Endothelial cell of umbilical vein (primary cell): ENCODE data around the gene LGMN. TPM values are rescaled to one million over a fixed set of nuclear protein-coding genes. Genes with fewer than 3 reads are reported as not detected.

ENCODE experiments used
- BruUV-seq: library from RNA; stranded (reverse); fragments of 400-500 nt; replicated peaks from 2 replicates; lab custom pipeline; 2021; lab: Mats Ljungman, UMichigan
- CTCF ChIA-PET: fragments of 300-600, 350-600 bp; sonication (Branson Sonifier 250); formaldehyde crosslinking; loops from one replicate; lab custom pipeline; 2021; ENCODE audit warnings: antibody characterized with exemption, inconsistent platforms; lab: Charles Lee
- POLR2A ChIA-PET: fragments of 300-600, 350-600 bp; sonication (Branson Sonifier 250); formaldehyde crosslinking; loops from one replicate; lab custom pipeline; 2021; ENCODE audit warnings: antibody characterized with exemption, inconsistent platforms; lab: Charles Lee
- DNase-seq: peaks from one replicate; pipeline ENCODE4 v3.0.0-alpha.2; 2011; ENCODE audit warnings: low read depth, low spot score
- FAIRE-seq: peaks from 2 replicates; lab custom pipeline; 2011; peaks lifted over from hg19 to GRCh38; lab: Jason Lieb, UNC
- H2AFZ ChIP-seq: 2 replicates; pipeline ENCODE4 v1.6.0; 2012; ENCODE audit warnings: low read depth, low read length, control low read depth, inconsistent platforms
- H3K27ac ChIP-seq: 2 replicates; pipeline ENCODE4 v1.5.1; 2011; ENCODE audit warnings: low read depth, mild to moderate bottlenecking, control low read depth, low read length, moderate library complexity; ENCODE audit not compliant: insufficient read depth
- H3K27me3 ChIP-seq, 2 experiments: 2 replicates each; pipeline versions ENCODE4 v1.6.0 to v1.6.1; 2011; ENCODE audit warnings: low read length in 2 of 2, mixed read lengths in 1 of 2; ENCODE audit not compliant: control insufficient read depth in 2 of 2, insufficient read depth in 2 of 2
- H3K36me3 ChIP-seq, 2 experiments: 2 replicates in 1 of 2; 3 replicates in 1 of 2; pipeline ENCODE4 v1.5.1; 2011; ENCODE audit warnings: low read length in 2 of 2, mild to moderate bottlenecking in 1 of 2, moderate library complexity in 1 of 2; ENCODE audit not compliant: control insufficient read depth in 2 of 2, insufficient read depth in 2 of 2; ENCODE audit errors: extremely low read depth in 1 of 2
- H3K4me1 ChIP-seq: 3 replicates; pipeline ENCODE4 v1.5.1; 2011; ENCODE audit warnings: mild to moderate bottlenecking, low read length; ENCODE audit not compliant: control insufficient read depth, insufficient read depth; ENCODE audit errors: extremely low read depth
- H3K4me2 ChIP-seq: 2 replicates; pipeline ENCODE4 v1.6.1; 2011; ENCODE audit warnings: low read length, control low read depth, mixed read lengths; ENCODE audit not compliant: insufficient read depth
- H3K4me3 ChIP-seq, 3 experiments: fragments of 200-600 bp in 1 of 3; sonication (generic), shearing (Covaris generic) in 1 of 3; replicated peaks in 1 of 3; 2 replicates each; pipeline ENCODE4 v1.5.1; 2011 to 2016; ENCODE audit warnings: control low read depth in 3 of 3, low read length in 3 of 3, mild to moderate bottlenecking in 2 of 3, inconsistent platforms in 1 of 3, low read depth in 1 of 3, moderate library complexity in 1 of 3; ENCODE audit not compliant: insufficient read depth in 1 of 3
- H3K79me2 ChIP-seq: 2 replicates; pipeline ENCODE4 v1.6.0; 2012; ENCODE audit warnings: low read length, inconsistent platforms; ENCODE audit not compliant: control insufficient read depth, insufficient read depth
- H3K9ac ChIP-seq: replicated peaks from 2 replicates; pipeline ENCODE3; 2011; ENCODE audit warnings: low read length, control low read depth; ENCODE audit not compliant: insufficient read depth; ENCODE audit errors: extremely low read depth
- H3K9me1 ChIP-seq: replicated peaks from 3 replicates; pipeline ENCODE4 v1.6.0; 2011; ENCODE audit warnings: mild to moderate bottlenecking, low read length; ENCODE audit not compliant: control insufficient read depth, insufficient read depth; ENCODE audit errors: extremely low read depth
- H3K9me3 ChIP-seq: replicated peaks from 2 replicates; pipeline ENCODE4 v1.5.1; 2012; ENCODE audit warnings: low read length, inconsistent platforms; ENCODE audit not compliant: control insufficient read depth, insufficient read depth
- H4K20me1 ChIP-seq: replicated peaks from 2 replicates; pipeline ENCODE3; 2011; ENCODE audit warnings: mild to moderate bottlenecking, low read length; ENCODE audit not compliant: control insufficient read depth, insufficient read depth; ENCODE audit errors: extremely low read depth
- CTCF ChIP-seq, 2 donors: IDR thresholded peaks; 1 replicate in 1 of 2; 2 replicates in 1 of 2; pipeline ENCODE4 v1.5.1; 2011; ENCODE audit warnings: low read length in 2 of 2, mild to moderate bottlenecking in 2 of 2, moderate library complexity in 2 of 2, control low read depth in 1 of 2, inconsistent platforms in 1 of 2, low read depth in 1 of 2; ENCODE audit not compliant: insufficient read depth in 1 of 2; ENCODE audit errors: extremely low read depth in 1 of 2
- FOS ChIP-seq: IDR thresholded peaks from 2 replicates; pipeline ENCODE4 v1.6.1; 2011; ENCODE audit warnings: mild to moderate bottlenecking, low read length, moderate library complexity, borderline replicate concordance; ENCODE audit not compliant: insufficient read depth
- GATA2 ChIP-seq: IDR thresholded peaks from 2 replicates; pipeline ENCODE4 v1.7.0; 2011; ENCODE audit warnings: low read depth, mild to moderate bottlenecking, moderate library complexity, mixed read lengths, low read length; ENCODE audit not compliant: insufficient read length, insufficient read depth
- JUN ChIP-seq: IDR thresholded peaks from 2 replicates; pipeline ENCODE4 v1.6.1; 2011; ENCODE audit warnings: borderline replicate concordance, low read depth; ENCODE audit not compliant: insufficient read length, insufficient read depth
- POLR2A ChIP-seq: IDR thresholded peaks from 2 replicates; pipeline ENCODE4 v1.6.1; 2012; ENCODE audit warnings: low read depth, mild to moderate bottlenecking, control low read depth, low read length
- POLR2AphosphoS5 ChIP-seq: IDR thresholded peaks from 2 replicates; pipeline ENCODE4 v1.6.1; 2012; ENCODE audit warnings: low read depth, mild to moderate bottlenecking, control low read depth, low read length, moderate library complexity; ENCODE audit not compliant: insufficient read depth
- dilution Hi-C: fragments of 300-500 bp; cut with MboI; formaldehyde crosslinking; loops from one replicate; pipeline ENCODE4 v1.15.0; 2019; ENCODE audit warnings: low sequenced_read_pairs; ENCODE audit not compliant: extremely low pct_ligation_motif_present
- intact Hi-C: fragments of 100-400 bp; cut with micrococcal nuclease; formaldehyde crosslinking; loops from one replicate; pipeline ENCODE4 v1.10.0; 2022
- polyA plus RNA-seq, 4 experiments: library from polyadenylated mRNA; depleted of rRNA in 3 of 4; stranded (reverse) in 3 of 4; unstranded in 1 of 4; fragments of >200 nt; gene quantifications; 2 replicates each; pipeline versions ENCODE4 v1.2.1 to v1.2.3, GENCODE V29; 2011 to 2012; ENCODE audit warnings: missing spikeins in 1 of 4
- total RNA-seq: library from RNA; stranded (reverse); gene quantifications from 2 replicates; pipeline ENCODE4 v1.2.3, GENCODE V29; 2021

The LGMN gene
- total and polyA plus RNA-seq, 2 donors (not counting 3 experiments of a cell fraction or from before 2014, with no cell fraction given): 56.7 to 99.2 TPM

GRCh38 chr14:92719890-92720323 is 28.5 kb downstream of the LGMN start:
- Histone ChIP-seq H3K9me3 (no peaks in the 10 kb centered on the region), H3K27me3 (no peaks in the 10 kb centered on the region), H3K4me1 (no peaks in the 10 kb centered on the region), H3K9ac (no peak overlapping the region), H3K27ac (no peak overlapping the region), H4K20me1 (no peaks in the 10 kb centered on the region), H3K4me3 (no peak overlapping the region), H3K79me2 (no peaks in the 10 kb centered on the region), H2AFZ (no peak overlapping the region), H3K9me1 (no peaks in the 10 kb centered on the region), H3K4me2 (no peak overlapping the region), H3K36me3 (no peaks in the 10 kb centered on the region)
- no peak for DNase-seq
- POLR2A ChIA-PET: no interaction called here
- intact Hi-C loops: no loop called here
- no peak for FAIRE-seq
- dilution Hi-C loops: no loop called here
- CTCF ChIA-PET: no interaction called here
- no TSS peak for BruUV-seq
- TF ChIP-seq POLR2AphosphoS5: no peak
- no peak for TF ChIP-seq JUN
- TF ChIP-seq POLR2A: no peak

GRCh38 chr14:92719421-92719820 is 29.0 kb downstream of the LGMN start:
- Histone ChIP-seq H3K4me2 (no peak overlapping the region), H3K9me1 (no peaks in the 10 kb centered on the region), H4K20me1 (no peaks in the 10 kb centered on the region), H3K4me3 (no peak overlapping the region), H3K9ac (no peak overlapping the region), H3K9me3 (no peaks in the 10 kb centered on the region), H2AFZ (no peak overlapping the region), H3K27me3 (no peaks in the 10 kb centered on the region), H3K4me1 (no peaks in the 10 kb centered on the region), H3K79me2 (no peaks in the 10 kb centered on the region), H3K36me3 (no peaks in the 10 kb centered on the region), H3K27ac (no peak overlapping the region)
- dilution Hi-C loops (no loop called here), intact Hi-C loops (no loop called here)
- CTCF ChIA-PET: no interaction called here
- no TSS peak for BruUV-seq
- DNase-seq (no peak), FAIRE-seq (no peak)
- TF ChIP-seq JUN (no peak), GATA2 (no peak), FOS (no peak), CTCF (IDR thresholded peaks at IDR 0.05; ENCODE audit: extremely low read depth in 1 of 2, insufficient read depth in 1 of 2, low read depth in 1 of 2, low read length in 2 of 2) (no peak), POLR2AphosphoS5 (no peak)
- POLR2A ChIA-PET: no interaction called here
